Measurements from ENCODE around the gene ATG7.

The ATG7 gene

GRCh38 chr3:11274566-11275142 is 2.5 kb downstream of the ATG7 start:
- peaks cover 46% of the 10 kb centered on the region for H3K4me1 Mint-ChIP-seq (ENCODE audit: low read depth)
- peaks cover 33% of the 10 kb centered on the region for H3K36me3 Mint-ChIP-seq (ENCODE audit: low read depth)
- H3K4me3 Mint-ChIP-seq, result no peak overlapping the region
- H3K27ac Mint-ChIP-seq, result no peak overlapping the region
- peaks cover 6% of the 10 kb centered on the region for H3K9me3 Mint-ChIP-seq
- peaks cover 4% of the 10 kb centered on the region for H3K27me3 Mint-ChIP-seq (ENCODE audit: low read depth)

GRCh38 chr3:11275926-11276325 is 3.7 kb downstream of the ATG7 start:
- peaks cover 4% of the 10 kb centered on the region for H3K27me3 Mint-ChIP-seq (ENCODE audit: low read depth)
- H3K9me3 Mint-ChIP-seq, result peaks cover 6% of the 10 kb centered on the region
- peaks cover 33% of the 10 kb centered on the region for H3K36me3 Mint-ChIP-seq (ENCODE audit: low read depth)
- H3K27ac Mint-ChIP-seq, result peak overlapping the region; percentile 37
- H3K4me3 Mint-ChIP-seq, result no peak overlapping the region
- H3K4me1 Mint-ChIP-seq (ENCODE audit: low read depth), result peaks cover 44% of the 10 kb centered on the region

- H3K4me1 Mint-ChIP-seq (ENCODE audit: low read depth), result peaks cover 41% of the 10 kb centered on the region
- no peak overlapping the region for H3K27ac Mint-ChIP-seq
- peaks cover 6% of the 10 kb centered on the region for H3K9me3 Mint-ChIP-seq
- no peak overlapping the region for H3K4me3 Mint-ChIP-seq
- H3K27me3 Mint-ChIP-seq (ENCODE audit: low read depth), result peaks cover 4% of the 10 kb centered on the region
- H3K36me3 Mint-ChIP-seq (ENCODE audit: low read depth), result peaks cover 34% of the 10 kb centered on the region
Observed at GRCh38 chr3:11276901-11277300, 4.7 kb downstream of the ATG7 start.

GRCh38 chr3:11282250-11283138 is 10.3 kb downstream of the ATG7 start:
- Mint-ChIP-seq H3K4me1 (ENCODE audit: low read depth) (peaks cover 10% of the 10 kb centered on the region), H3K36me3 (ENCODE audit: low read depth) (peaks cover 27% of the 10 kb centered on the region), H3K27ac (no peak overlapping the region)

GRCh38 chr3:11283139-11283475 is 10.9 kb downstream of the ATG7 start:
- Mint-ChIP-seq H3K36me3 (ENCODE audit: low read depth) (peaks cover 23% of the 10 kb centered on the region), H3K27me3 (ENCODE audit: low read depth) (no peaks in the 10 kb centered on the region), H3K4me1 (ENCODE audit: low read depth) (peaks cover 12% of the 10 kb centered on the region), H3K4me3 (no peak overlapping the region), H3K9me3 (no peaks in the 10 kb centered on the region), H3K27ac (no peak overlapping the region)

More at GRCh38 chr3:11282250-11283138, 10.3 kb downstream of the ATG7 start:
- H3K27me3 Mint-ChIP-seq (ENCODE audit: low read depth), result no peaks in the 10 kb centered on the region
- no peaks in the 10 kb centered on the region for H3K9me3 Mint-ChIP-seq
- no peak overlapping the region for H3K4me3 Mint-ChIP-seq

GRCh38 chr3:11284011-11284410 is 11.8 kb downstream of the ATG7 start:
- H3K4me1 Mint-ChIP-seq (ENCODE audit: low read depth), result peaks cover 17% of the 10 kb centered on the region

GRCh38 chr3:11285471-11285870 is 13.3 kb downstream of the ATG7 start:
- no peaks in the 10 kb centered on the region for H3K27me3 Mint-ChIP-seq (ENCODE audit: low read depth)
- H3K4me3 Mint-ChIP-seq, result no peak overlapping the region
- H3K4me1 Mint-ChIP-seq (ENCODE audit: low read depth), result peaks cover 28% of the 10 kb centered on the region
- no peaks in the 10 kb centered on the region for H3K9me3 Mint-ChIP-seq
- peaks cover 39% of the 10 kb centered on the region for H3K36me3 Mint-ChIP-seq (ENCODE audit: low read depth)
- H3K27ac Mint-ChIP-seq, result no peak overlapping the region

More at GRCh38 chr3:11284011-11284410, 11.8 kb downstream of the ATG7 start:
- no peaks in the 10 kb centered on the region for H3K27me3 Mint-ChIP-seq (ENCODE audit: low read depth)
- peaks cover 28% of the 10 kb centered on the region for H3K36me3 Mint-ChIP-seq (ENCODE audit: low read depth)
- H3K9me3 Mint-ChIP-seq, result no peaks in the 10 kb centered on the region
- H3K4me3 Mint-ChIP-seq, result no peak overlapping the region
- H3K27ac Mint-ChIP-seq, result no peak overlapping the region

GRCh38 chr3:11287404-11287803 is 15.2 kb downstream of the ATG7 start:
- Mint-ChIP-seq H3K4me1 (ENCODE audit: low read depth) (peaks cover 39% of the 10 kb centered on the region), H3K27me3 (ENCODE audit: low read depth) (no peaks in the 10 kb centered on the region), H3K27ac (peak overlapping the region; percentile 49), H3K9me3 (no peaks in the 10 kb centered on the region), H3K36me3 (ENCODE audit: low read depth) (peaks cover 39% of the 10 kb centered on the region), H3K4me3 (no peak overlapping the region)

- no peak overlapping the region for H3K4me3 Mint-ChIP-seq
- no peaks in the 10 kb centered on the region for H3K27me3 Mint-ChIP-seq (ENCODE audit: low read depth)
- peaks cover 42% of the 10 kb centered on the region for H3K4me1 Mint-ChIP-seq (ENCODE audit: low read depth)
- peaks cover 38% of the 10 kb centered on the region for H3K36me3 Mint-ChIP-seq (ENCODE audit: low read depth)
- no peak overlapping the region for H3K27ac Mint-ChIP-seq
- H3K9me3 Mint-ChIP-seq, result no peaks in the 10 kb centered on the region
Observed at GRCh38 chr3:11288021-11288491, 15.9 kb downstream of the ATG7 start.

- Mint-ChIP-seq H3K9me3 (no peaks in the 10 kb centered on the region), H3K27ac (peak overlapping the region; percentile 91), H3K27me3 (ENCODE audit: low read depth) (no peaks in the 10 kb centered on the region), H3K4me1 (ENCODE audit: low read depth) (peaks cover 42% of the 10 kb centered on the region), H3K36me3 (ENCODE audit: low read depth) (peaks cover 34% of the 10 kb centered on the region), H3K4me3 (peak overlapping the region; percentile 45)
Observed at GRCh38 chr3:11288786-11289637, 16.8 kb downstream of the ATG7 start.

GRCh38 chr3:11289864-11290263 is 17.7 kb downstream of the ATG7 start:
- Mint-ChIP-seq H3K9me3 (no peaks in the 10 kb centered on the region), H3K36me3 (ENCODE audit: low read depth) (peaks cover 31% of the 10 kb centered on the region), H3K27ac (peak overlapping the region; percentile 92), H3K27me3 (ENCODE audit: low read depth) (no peaks in the 10 kb centered on the region), H3K4me3 (no peak overlapping the region), H3K4me1 (ENCODE audit: low read depth) (peaks cover 42% of the 10 kb centered on the region)

- Mint-ChIP-seq H3K36me3 (ENCODE audit: low read depth) (peaks cover 31% of the 10 kb centered on the region), H3K27me3 (ENCODE audit: low read depth) (no peaks in the 10 kb centered on the region), H3K9me3 (no peaks in the 10 kb centered on the region), H3K27ac (peak overlapping the region; percentile 92), H3K4me3 (peak overlapping the region; percentile 41), H3K4me1 (ENCODE audit: low read depth) (peaks cover 42% of the 10 kb centered on the region)
Observed at GRCh38 chr3:11290743-11291680, 18.8 kb downstream of the ATG7 start.

GRCh38 chr3:11291808-11292207 is 19.6 kb downstream of the ATG7 start:
- H3K27me3 Mint-ChIP-seq (ENCODE audit: low read depth), result no peaks in the 10 kb centered on the region
- H3K36me3 Mint-ChIP-seq (ENCODE audit: low read depth), result peaks cover 29% of the 10 kb centered on the region
- H3K4me1 Mint-ChIP-seq (ENCODE audit: low read depth), result peaks cover 42% of the 10 kb centered on the region
- peak overlapping the region; percentile 41 for H3K4me3 Mint-ChIP-seq
- no peaks in the 10 kb centered on the region for H3K9me3 Mint-ChIP-seq
- H3K27ac Mint-ChIP-seq, result peak overlapping the region; percentile 92
